Liver (tissue), 3 donors: ENCODE results near the gene PTPRN2.
"Not testable (repeated sequence)": the region's sequence is repeated elsewhere in the genome, so short reads cannot be mapped to it uniquely, and the experiment has no call there.

Experiments used
- ATF3 ChIP-seq: IDR thresholded peaks from 2 replicates; pipeline ENCODE4 v1.6.1; 2016; ENCODE audit warnings: antibody characterized with exemption
- CTCF ChIP-seq: fragments of 150-350 bp; IDR thresholded peaks from 2 replicates; pipeline ENCODE4 v1.5.1; 2017; ENCODE audit warnings: improper control_type of control experiment, low read depth, low read length; ENCODE audit not compliant: missing input control
- GABPA ChIP-seq, 2 donors: IDR thresholded peaks in 1 of 2; conservative IDR thresholded peaks in 1 of 2; 2 replicates each; pipeline ENCODE4 v1.6.1; 2016; ENCODE audit warnings: antibody characterized with exemption in 2 of 2, mild to moderate bottlenecking in 1 of 2, moderate library complexity in 1 of 2
- REST ChIP-seq: IDR thresholded peaks from 2 replicates; pipeline ENCODE4 v1.6.1; 2016; ENCODE audit warnings: antibody characterized with exemption, mild to moderate bottlenecking
- RXRA ChIP-seq, 2 donors: IDR thresholded peaks; 2 replicates each; pipeline ENCODE4 v1.6.1; 2017 to 2018; ENCODE audit warnings: antibody characterized with exemption in 2 of 2, mild to moderate bottlenecking in 1 of 2
- donor health status: healthy.
- donor health status: healthy.

GRCh38 chr7:158253670-158254045 lies 334.0 kb downstream of the PTPRN2 start:
- not testable (repeated sequence) for TF ChIP-seq ATF3; GABPA (IDR thresholded peaks at IDR 0.05 in 1 of 2, conservative IDR thresholded peaks at IDR 0.05 in 1 of 2); CTCF; REST; RXRA (IDR thresholded peaks at IDR 0.05)
